ENCODE results near the gene SLC2A14.

The SLC2A14 gene

DNA sequence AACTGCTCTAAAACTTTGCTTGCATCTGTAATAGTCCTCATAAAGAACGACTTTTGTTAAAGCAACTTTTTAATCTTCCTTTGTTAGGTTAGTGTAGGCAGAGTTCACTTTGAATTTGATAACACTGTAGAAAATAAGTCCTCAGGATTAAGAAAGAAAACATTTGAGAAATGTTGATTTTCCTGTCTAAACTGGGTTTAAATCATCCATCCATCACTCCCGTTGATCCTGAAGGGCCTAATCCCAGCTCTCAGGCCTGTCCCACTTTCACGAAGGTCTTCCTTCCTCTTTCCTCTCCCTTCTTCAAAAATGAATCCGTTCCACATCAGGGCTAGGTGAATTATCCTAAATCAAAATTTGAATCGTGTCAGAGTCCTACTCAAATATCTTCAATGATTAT is 36.9 kb downstream of the SLC2A14 start:
- DNase-seq (ENCODE audit: low read depth in 1 of 2, low spot score in 1 of 2), result no peak
- Histone ChIP-seq H3K27me3 (ENCODE audit: insufficient read depth, poor library complexity, severe bottlenecking) (no peaks in the 10 kb centered on the region), H3K4me3 (replicated peaks; ENCODE audit: insufficient read depth, low read length) (no peak overlapping the region), H3K27ac (replicated peaks) (no peak overlapping the region; the same call in 1 of the 2 replicates)
- TF ChIP-seq CTCF (IDR thresholded peaks at IDR 0.05; ENCODE audit: insufficient read depth, low read length) (no peak), POLR2AphosphoS5 (IDR thresholded peaks at IDR 0.05; ENCODE audit: low read depth) (no peak), GABPA (IDR thresholded peaks at IDR 0.05; ENCODE audit: low read depth) (no peak), SPI1 (IDR thresholded peaks at IDR 0.05; ENCODE audit: borderline replicate concordance, low read depth) (no peak)
- TF ChIP-seq, protein P1, sequence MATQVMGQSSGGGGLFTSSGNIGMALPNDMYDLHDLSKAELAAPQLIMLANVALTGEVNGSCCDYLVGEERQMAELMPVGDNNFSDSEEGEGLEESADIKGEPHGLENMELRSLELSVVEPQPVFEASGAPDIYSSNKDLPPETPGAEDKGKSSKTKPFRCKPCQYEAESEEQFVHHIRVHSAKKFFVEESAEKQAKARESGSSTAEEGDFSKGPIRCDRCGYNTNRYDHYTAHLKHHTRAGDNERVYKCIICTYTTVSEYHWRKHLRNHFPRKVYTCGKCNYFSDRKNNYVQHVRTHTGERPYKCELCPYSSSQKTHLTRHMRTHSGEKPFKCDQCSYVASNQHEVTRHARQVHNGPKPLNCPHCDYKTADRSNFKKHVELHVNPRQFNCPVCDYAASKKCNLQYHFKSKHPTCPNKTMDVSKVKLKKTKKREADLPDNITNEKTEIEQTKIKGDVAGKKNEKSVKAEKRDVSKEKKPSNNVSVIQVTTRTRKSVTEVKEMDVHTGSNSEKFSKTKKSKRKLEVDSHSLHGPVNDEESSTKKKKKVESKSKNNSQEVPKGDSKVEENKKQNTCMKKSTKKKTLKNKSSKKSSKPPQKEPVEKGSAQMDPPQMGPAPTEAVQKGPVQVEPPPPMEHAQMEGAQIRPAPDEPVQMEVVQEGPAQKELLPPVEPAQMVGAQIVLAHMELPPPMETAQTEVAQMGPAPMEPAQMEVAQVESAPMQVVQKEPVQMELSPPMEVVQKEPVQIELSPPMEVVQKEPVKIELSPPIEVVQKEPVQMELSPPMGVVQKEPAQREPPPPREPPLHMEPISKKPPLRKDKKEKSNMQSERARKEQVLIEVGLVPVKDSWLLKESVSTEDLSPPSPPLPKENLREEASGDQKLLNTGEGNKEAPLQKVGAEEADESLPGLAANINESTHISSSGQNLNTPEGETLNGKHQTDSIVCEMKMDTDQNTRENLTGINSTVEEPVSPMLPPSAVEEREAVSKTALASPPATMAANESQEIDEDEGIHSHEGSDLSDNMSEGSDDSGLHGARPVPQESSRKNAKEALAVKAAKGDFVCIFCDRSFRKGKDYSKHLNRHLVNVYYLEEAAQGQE (IDR thresholded peaks at IDR 0.05; ENCODE audit: insufficient replicate concordance, low read depth), result no peak

GRCh38 chr12:7835116-7835515 is 37.6 kb downstream of the SLC2A14 start:
- Histone ChIP-seq H3K4me3 (replicated peaks; ENCODE audit: insufficient read depth, low read length) (no peak overlapping the region), H3K27ac (replicated peaks) (no peak overlapping the region; the same call in 1 of the 2 replicates), H3K27me3 (ENCODE audit: insufficient read depth, poor library complexity, severe bottlenecking) (no peaks in the 10 kb centered on the region)
- no peak for DNase-seq (ENCODE audit: low read depth in 1 of 2, low spot score in 1 of 2)
- TF ChIP-seq, protein P1 (IDR thresholded peaks at IDR 0.05; ENCODE audit: insufficient replicate concordance, low read depth), result no peak
- peak; percentile 33; the same call in 1 of the 2 replicates for TF ChIP-seq SPI1 (IDR thresholded peaks at IDR 0.05; ENCODE audit: borderline replicate concordance, low read depth)

DNA sequence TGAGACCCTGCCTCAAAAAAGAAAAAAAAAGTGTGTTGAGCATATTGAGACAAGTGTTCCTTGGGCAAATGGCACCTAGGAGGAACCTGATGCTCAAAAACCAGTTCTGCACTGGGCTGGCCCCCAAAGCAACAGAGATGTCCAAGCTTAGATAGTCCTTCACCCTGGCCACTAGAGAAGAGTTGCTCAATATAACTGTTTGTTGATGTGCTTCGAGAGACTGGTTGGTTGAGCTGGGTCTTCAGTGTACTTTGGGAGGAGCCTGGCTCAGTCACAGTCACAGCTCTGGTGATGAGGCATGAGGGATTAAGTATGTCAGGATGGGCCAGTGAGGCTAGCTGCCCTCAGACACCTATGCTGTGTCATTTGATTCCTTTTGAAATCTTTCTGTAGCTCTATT is 38.0 kb downstream of the SLC2A14 start:
- TF ChIP-seq GABPA (IDR thresholded peaks at IDR 0.05; ENCODE audit: low read depth) (no peak), CTCF (IDR thresholded peaks at IDR 0.05; ENCODE audit: insufficient read depth, low read length) (no peak), SPI1 (IDR thresholded peaks at IDR 0.05; ENCODE audit: borderline replicate concordance, low read depth) (no peak), POLR2AphosphoS5 (IDR thresholded peaks at IDR 0.05; ENCODE audit: low read depth) (no peak)
- TF ChIP-seq, protein P1 (IDR thresholded peaks at IDR 0.05; ENCODE audit: insufficient replicate concordance, low read depth), result no peak
- DNase-seq (ENCODE audit: low read depth in 1 of 2, low spot score in 1 of 2), result peak in 1 of 2 experiments; percentile 28
- Histone ChIP-seq H3K4me3 (replicated peaks; ENCODE audit: insufficient read depth, low read length) (no peak overlapping the region), H3K27me3 (ENCODE audit: insufficient read depth, poor library complexity, severe bottlenecking) (no peaks in the 10 kb centered on the region), H3K27ac (replicated peaks) (no peak overlapping the region)
